HepG2 (cell line): Measurements from ENCODE around the gene SYNE2. TPM values are rescaled to one million over a fixed set of nuclear protein-coding genes. Genes with fewer than 3 reads are reported as not detected.

Source experiments
- ARNT2 ChIP-seq: sonication (generic); formaldehyde crosslinking; IDR thresholded peaks from 2 replicates; pipeline ENCODE4 v1.8.0; 2022; ENCODE audit warnings: mild to moderate bottlenecking, low read depth, missing genetic modification reagents, moderate library complexity
- ASH2L ChIP-seq: fragments of 300-600, 200-600 bp; sonication (generic); IDR thresholded peaks from 2 replicates; pipeline ENCODE4 v1.7.0; 2017; ENCODE audit warnings: low read depth, mild to moderate bottlenecking, moderate library complexity, mixed read lengths, low read length; ENCODE audit not compliant: insufficient read length
- ELF4 ChIP-seq: sonication (generic); formaldehyde crosslinking; IDR thresholded peaks from 2 replicates; pipeline ENCODE4 v1.5.0; 2020; ENCODE audit warnings: missing genetic modification reagents, mild to moderate bottlenecking, moderate library complexity, borderline replicate concordance
- HHEX ChIP-seq: IDR thresholded peaks from 2 replicates; pipeline ENCODE4 v1.6.1; 2016; ENCODE audit warnings: control low read depth
- HOXA3 ChIP-seq: sonication (generic); formaldehyde crosslinking; IDR thresholded peaks from 2 replicates; pipeline ENCODE4 v1.5.0; 2020; ENCODE audit warnings: missing genetic modification reagents
- KDM5B ChIP-seq: sonication (generic); formaldehyde crosslinking; IDR thresholded peaks from 2 replicates; pipeline ENCODE4 v1.4.0; 2020; ENCODE audit warnings: missing genetic modification reagents, mild to moderate bottlenecking, borderline replicate concordance
- NR2C2 ChIP-seq: sonication (generic); formaldehyde crosslinking; IDR thresholded peaks from 2 replicates; pipeline ENCODE4 v1.4.0; 2020; ENCODE audit warnings: missing genetic modification reagents, mild to moderate bottlenecking, moderate library complexity, borderline replicate concordance
- POLR2A ChIP-seq, 2 experiments: IDR thresholded peaks; 2 replicates each; pipeline ENCODE4 v1.6.1; 2011; ENCODE audit warnings: low read depth in 2 of 2, low read length in 2 of 2, mild to moderate bottlenecking in 1 of 2, moderate library complexity in 1 of 2; ENCODE audit not compliant: insufficient read depth in 1 of 2
- RBFOX2 ChIP-seq: fragments of 200-400 bp; formaldehyde crosslinking; IDR thresholded peaks from 2 replicates; pipeline ENCODE4 v1.6.1; 2017; ENCODE audit warnings: low read depth, mild to moderate bottlenecking, low read length
- YEATS4 ChIP-seq: sonication (generic); formaldehyde crosslinking; IDR thresholded peaks from 2 replicates; pipeline ENCODE4 v1.4.0; 2020; ENCODE audit warnings: missing genetic modification reagents, borderline replicate concordance
- ZC3H4 ChIP-seq: sonication (generic); formaldehyde crosslinking; IDR thresholded peaks from 2 replicates; pipeline ENCODE4 v1.4.0; 2020; ENCODE audit warnings: missing genetic modification reagents, borderline replicate concordance
- ZFP62 ChIP-seq: sonication (generic); formaldehyde crosslinking; IDR thresholded peaks from 2 replicates; pipeline ENCODE4 v1.4.0; 2020; ENCODE audit warnings: missing genetic modification reagents
- ZFP82 ChIP-seq: sonication (generic); formaldehyde crosslinking; IDR thresholded peaks from 2 replicates; pipeline ENCODE4 v1.5.1; 2020; ENCODE audit warnings: mild to moderate bottlenecking, missing genetic modification reagents, borderline replicate concordance
- ZFY ChIP-seq: sonication (generic); formaldehyde crosslinking; IDR thresholded peaks from 2 replicates; pipeline ENCODE4 v1.4.0; 2020; ENCODE audit warnings: missing genetic modification reagents
- ZNF205 ChIP-seq: IDR thresholded peaks from 2 replicates; pipeline ENCODE4 v1.6.1; 2018; ENCODE audit warnings: missing biosample characterization, missing genetic modification reagents
- ZNF264 ChIP-seq: sonication (generic); formaldehyde crosslinking; IDR thresholded peaks from 2 replicates; pipeline ENCODE4 v1.4.0; 2020; ENCODE audit warnings: missing genetic modification reagents
- ZSCAN20 ChIP-seq: sonication (generic); formaldehyde crosslinking; IDR thresholded peaks from 2 replicates; pipeline ENCODE4 v1.4.0; 2020; ENCODE audit warnings: missing genetic modification reagents, mild to moderate bottlenecking, borderline replicate concordance
- polyA plus RNA-seq, 8 experiments: library from polyadenylated mRNA; depleted of rRNA in 3 of 8; stranded (reverse) in 7 of 8; unstranded in 1 of 8; fragments of >200 nt; fragmentation: Illumina TruSeq in 4 of 8; extraction: Trizol in 4 of 8; gene quantifications; 2 replicates each; pipeline versions ENCODE4 v1.2.1 to v1.2.3, GENCODE V29; 2011 to 2016; ENCODE audit warnings: low read depth in 4 of 8, missing spikeins in 1 of 8, mixed read lengths in 1 of 8; ENCODE audit not compliant: insufficient read depth in 1 of 8
- total RNA-seq, 5 experiments: library from RNA; depleted of rRNA; stranded (reverse); fragments of >200 nt; fragmentation: Illumina TruSeq; extraction: Trizol; gene quantifications; 2 replicates each; pipeline ENCODE4 v1.2.3, GENCODE V29; 2016; ENCODE audit warnings: low read depth in 1 of 5
- TF ChIP-seq, protein P1 (sequence below): sonication (generic); formaldehyde crosslinking; IDR thresholded peaks from 2 replicates; pipeline ENCODE4 v1.4.0; 2020; ENCODE audit warnings: mild to moderate bottlenecking, missing genetic modification reagents
- TF ChIP-seq, protein P2 (sequence below): sonication (generic); formaldehyde crosslinking; conservative IDR thresholded peaks from 2 replicates; pipeline ENCODE4 v1.4.0; 2020; ENCODE audit warnings: missing genetic modification reagents
- TF ChIP-seq, protein P3 (sequence below): sonication (generic); formaldehyde crosslinking; IDR thresholded peaks from 2 replicates; pipeline ENCODE4 v1.4.0; 2020; ENCODE audit warnings: missing genetic modification reagents
- TF ChIP-seq, protein P4 (sequence below): sonication (generic); formaldehyde crosslinking; IDR thresholded peaks from 2 replicates; pipeline ENCODE4 v1.5.0; 2020; ENCODE audit warnings: missing genetic modification reagents
- TF ChIP-seq, protein P5 (sequence below): sonication (generic); formaldehyde crosslinking; IDR thresholded peaks from 2 replicates; pipeline ENCODE4 v1.4.0; 2020; ENCODE audit warnings: mild to moderate bottlenecking, missing genetic modification reagents

Gene SYNE2
- total and polyA plus RNA-seq, 2 of the 13 experiments (the other 11 are each of a cell fraction or from before 2014, with no cell fraction given), result 6.2 to 13.3 TPM

DNA sequence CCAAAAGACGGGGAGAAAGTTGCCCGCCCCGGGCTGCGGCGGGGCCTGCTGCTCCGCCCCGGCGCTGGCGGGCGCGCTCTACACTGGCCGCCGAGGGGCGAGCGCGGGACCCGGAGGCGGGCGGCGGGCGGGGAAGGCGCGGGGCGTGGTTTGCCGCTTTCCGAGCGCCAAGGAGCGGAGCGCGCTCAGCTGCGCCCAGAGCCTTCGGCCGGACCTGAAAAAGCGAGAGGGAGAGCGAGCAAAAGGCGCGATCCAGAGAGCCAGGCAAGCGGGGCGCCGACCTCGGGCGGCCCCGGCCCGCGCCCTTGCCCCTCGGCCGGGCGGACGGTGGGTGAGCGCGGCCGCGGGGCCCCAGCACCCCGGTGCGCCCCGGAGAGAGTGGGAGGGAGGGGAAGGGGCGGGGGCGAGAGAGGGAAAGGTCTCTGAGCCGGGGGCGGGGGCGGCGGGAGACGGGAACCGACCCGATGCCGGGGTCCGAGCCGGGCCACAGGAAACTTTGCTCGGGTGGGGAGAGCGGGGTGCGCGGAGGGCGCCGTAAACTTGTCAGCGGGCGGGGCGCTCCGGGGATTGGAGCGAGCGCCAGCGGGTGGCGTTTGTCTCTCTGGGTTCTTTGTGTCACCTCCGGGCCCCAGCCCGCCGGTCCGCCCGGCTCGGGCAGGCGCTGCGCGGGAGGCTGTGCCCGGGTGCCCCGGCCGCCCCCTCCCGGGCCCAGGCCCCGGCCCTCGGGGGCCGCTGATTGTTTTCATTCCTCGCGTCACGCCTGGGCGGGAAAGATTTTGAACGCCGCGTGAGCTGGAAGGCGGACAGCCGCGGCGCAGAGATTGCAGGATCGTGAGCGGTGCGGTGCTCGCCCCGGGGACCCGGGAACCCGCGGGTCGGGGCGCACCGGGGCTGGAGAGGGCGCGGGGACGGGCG is at the start of gene SYNE2 (continued):
- TF ChIP-seq, protein P1, sequence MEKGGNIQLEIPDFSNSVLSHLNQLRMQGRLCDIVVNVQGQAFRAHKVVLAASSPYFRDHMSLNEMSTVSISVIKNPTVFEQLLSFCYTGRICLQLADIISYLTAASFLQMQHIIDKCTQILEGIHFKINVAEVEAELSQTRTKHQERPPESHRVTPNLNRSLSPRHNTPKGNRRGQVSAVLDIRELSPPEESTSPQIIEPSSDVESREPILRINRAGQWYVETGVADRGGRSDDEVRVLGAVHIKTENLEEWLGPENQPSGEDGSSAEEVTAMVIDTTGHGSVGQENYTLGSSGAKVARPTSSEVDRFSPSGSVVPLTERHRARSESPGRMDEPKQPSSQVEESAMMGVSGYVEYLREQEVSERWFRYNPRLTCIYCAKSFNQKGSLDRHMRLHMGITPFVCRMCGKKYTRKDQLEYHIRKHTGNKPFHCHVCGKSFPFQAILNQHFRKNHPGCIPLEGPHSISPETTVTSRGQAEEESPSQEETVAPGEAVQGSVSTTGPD (CRISPR knock-in tag), result no peak
- TF ChIP-seq ZNF205 (CRISPR knock-in tag), result peak; percentile 91
- TF ChIP-seq, protein P2, sequence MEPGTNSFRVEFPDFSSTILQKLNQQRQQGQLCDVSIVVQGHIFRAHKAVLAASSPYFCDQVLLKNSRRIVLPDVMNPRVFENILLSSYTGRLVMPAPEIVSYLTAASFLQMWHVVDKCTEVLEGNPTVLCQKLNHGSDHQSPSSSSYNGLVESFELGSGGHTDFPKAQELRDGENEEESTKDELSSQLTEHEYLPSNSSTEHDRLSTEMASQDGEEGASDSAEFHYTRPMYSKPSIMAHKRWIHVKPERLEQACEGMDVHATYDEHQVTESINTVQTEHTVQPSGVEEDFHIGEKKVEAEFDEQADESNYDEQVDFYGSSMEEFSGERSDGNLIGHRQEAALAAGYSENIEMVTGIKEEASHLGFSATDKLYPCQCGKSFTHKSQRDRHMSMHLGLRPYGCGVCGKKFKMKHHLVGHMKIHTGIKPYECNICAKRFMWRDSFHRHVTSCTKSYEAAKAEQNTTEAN (CRISPR knock-in tag), result 0 out of 2 replicates have a peak, but pooled peaks have one; percentile 30
- no peak for TF ChIP-seq NR2C2
- TF ChIP-seq, protein P3, sequence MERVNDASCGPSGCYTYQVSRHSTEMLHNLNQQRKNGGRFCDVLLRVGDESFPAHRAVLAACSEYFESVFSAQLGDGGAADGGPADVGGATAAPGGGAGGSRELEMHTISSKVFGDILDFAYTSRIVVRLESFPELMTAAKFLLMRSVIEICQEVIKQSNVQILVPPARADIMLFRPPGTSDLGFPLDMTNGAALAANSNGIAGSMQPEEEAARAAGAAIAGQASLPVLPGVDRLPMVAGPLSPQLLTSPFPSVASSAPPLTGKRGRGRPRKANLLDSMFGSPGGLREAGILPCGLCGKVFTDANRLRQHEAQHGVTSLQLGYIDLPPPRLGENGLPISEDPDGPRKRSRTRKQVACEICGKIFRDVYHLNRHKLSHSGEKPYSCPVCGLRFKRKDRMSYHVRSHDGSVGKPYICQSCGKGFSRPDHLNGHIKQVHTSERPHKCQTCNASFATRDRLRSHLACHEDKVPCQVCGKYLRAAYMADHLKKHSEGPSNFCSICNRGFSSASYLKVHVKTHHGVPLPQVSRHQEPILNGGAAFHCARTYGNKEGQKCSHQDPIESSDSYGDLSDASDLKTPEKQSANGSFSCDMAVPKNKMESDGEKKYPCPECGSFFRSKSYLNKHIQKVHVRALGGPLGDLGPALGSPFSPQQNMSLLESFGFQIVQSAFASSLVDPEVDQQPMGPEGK (CRISPR knock-in tag), result peak; percentile 42; the same call in 1 of the 2 replicates
- TF ChIP-seq HOXA3 (CRISPR knock-in tag), result peak; percentile 40
- 0 out of 2 replicates have a peak, but pooled peaks have one; percentile 49 for TF ChIP-seq ARNT2 (CRISPR knock-in tag)
- TF ChIP-seq KDM5B (CRISPR knock-in tag), result 0 out of 2 replicates have a peak, but pooled peaks have one; percentile 19
- no peak for TF ChIP-seq ZNF264 (CRISPR knock-in tag)
- no peak for TF ChIP-seq HHEX (CRISPR knock-in tag)
- peak; percentile 19 to 49; a peak in 3 of 4 replicates for TF ChIP-seq POLR2A (IDR thresholded peaks at IDR 0.05; ENCODE audit: insufficient read depth in 1 of 2, low read depth in 2 of 2, low read length in 2 of 2)
- 0 out of 2 replicates have a peak, but pooled peaks have one; percentile 17 for TF ChIP-seq YEATS4 (CRISPR knock-in tag)
- TF ChIP-seq ELF4, result no peak
- peak; percentile 41; the same call in 1 of the 2 replicates for TF ChIP-seq ZSCAN20
- TF ChIP-seq ASH2L, result peak; percentile 64
- peak; percentile 25; the same call in 1 of the 2 replicates for TF ChIP-seq ZFY
- TF ChIP-seq, protein P4, sequence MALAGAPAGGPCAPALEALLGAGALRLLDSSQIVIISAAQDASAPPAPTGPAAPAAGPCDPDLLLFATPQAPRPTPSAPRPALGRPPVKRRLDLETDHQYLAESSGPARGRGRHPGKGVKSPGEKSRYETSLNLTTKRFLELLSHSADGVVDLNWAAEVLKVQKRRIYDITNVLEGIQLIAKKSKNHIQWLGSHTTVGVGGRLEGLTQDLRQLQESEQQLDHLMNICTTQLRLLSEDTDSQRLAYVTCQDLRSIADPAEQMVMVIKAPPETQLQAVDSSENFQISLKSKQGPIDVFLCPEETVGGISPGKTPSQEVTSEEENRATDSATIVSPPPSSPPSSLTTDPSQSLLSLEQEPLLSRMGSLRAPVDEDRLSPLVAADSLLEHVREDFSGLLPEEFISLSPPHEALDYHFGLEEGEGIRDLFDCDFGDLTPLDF, result peak; percentile 53; the same call in 1 of the 2 replicates
- TF ChIP-seq ZFP82 (CRISPR knock-in tag), result 0 out of 2 replicates have a peak, but pooled peaks have one; percentile 21
- TF ChIP-seq RBFOX2, result 0 out of 2 replicates have a peak, but pooled peaks have one; percentile 26
- no peak for TF ChIP-seq ZFP62 (CRISPR knock-in tag)
- no peak for TF ChIP-seq ZC3H4 (CRISPR knock-in tag)
- TF ChIP-seq, protein P5, sequence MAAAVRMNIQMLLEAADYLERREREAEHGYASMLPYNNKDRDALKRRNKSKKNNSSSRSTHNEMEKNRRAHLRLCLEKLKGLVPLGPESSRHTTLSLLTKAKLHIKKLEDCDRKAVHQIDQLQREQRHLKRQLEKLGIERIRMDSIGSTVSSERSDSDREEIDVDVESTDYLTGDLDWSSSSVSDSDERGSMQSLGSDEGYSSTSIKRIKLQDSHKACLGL (CRISPR knock-in tag), result 0 out of 2 replicates have a peak, but pooled peaks have one; percentile 15
